HG03521 (cell line): Measurements from ENCODE around the gene CENPU.
"Not testable (repeated sequence)": the region's sequence is repeated elsewhere in the genome, so short reads cannot be mapped to it uniquely, and the experiment has no call there.

Source experiments
- ATAC-seq: cut with Tn5 transposase; IDR thresholded peaks from one replicate; pipeline ENCODE4 v1.9.1; 2021; ENCODE audit warnings: mild to moderate bottlenecking, moderate library complexity; ENCODE audit not compliant: unreplicated experiment

CENPU gene

GRCh38 chr4:184668511-184669114 lies 65.3 kb downstream of the CENPU start:
- no peak for ATAC-seq

GRCh38 chr4:184668096-184668495 lies 65.8 kb downstream of the CENPU start:
- no peak for ATAC-seq

DNA sequence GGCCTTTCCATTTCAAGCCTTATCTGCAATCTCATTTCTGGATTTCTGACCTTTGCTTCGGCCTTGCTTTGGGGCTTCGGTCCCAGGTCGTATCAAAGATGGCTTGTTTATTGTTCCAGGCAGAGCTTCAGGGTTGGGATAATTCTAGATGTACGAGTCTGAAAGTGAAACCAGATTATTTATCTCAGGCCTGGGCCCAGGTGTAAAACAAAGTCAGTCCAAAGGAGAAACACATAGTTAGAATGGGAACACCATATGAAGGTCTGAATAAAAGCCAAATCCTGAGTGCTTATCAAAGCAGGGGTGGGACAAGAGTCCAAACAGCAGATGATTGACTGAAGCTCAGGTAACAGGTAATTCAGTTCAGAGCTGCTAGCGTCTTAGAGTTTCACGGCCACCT lies 67.2 kb downstream of the CENPU start:
- no peak for ATAC-seq

DNA sequence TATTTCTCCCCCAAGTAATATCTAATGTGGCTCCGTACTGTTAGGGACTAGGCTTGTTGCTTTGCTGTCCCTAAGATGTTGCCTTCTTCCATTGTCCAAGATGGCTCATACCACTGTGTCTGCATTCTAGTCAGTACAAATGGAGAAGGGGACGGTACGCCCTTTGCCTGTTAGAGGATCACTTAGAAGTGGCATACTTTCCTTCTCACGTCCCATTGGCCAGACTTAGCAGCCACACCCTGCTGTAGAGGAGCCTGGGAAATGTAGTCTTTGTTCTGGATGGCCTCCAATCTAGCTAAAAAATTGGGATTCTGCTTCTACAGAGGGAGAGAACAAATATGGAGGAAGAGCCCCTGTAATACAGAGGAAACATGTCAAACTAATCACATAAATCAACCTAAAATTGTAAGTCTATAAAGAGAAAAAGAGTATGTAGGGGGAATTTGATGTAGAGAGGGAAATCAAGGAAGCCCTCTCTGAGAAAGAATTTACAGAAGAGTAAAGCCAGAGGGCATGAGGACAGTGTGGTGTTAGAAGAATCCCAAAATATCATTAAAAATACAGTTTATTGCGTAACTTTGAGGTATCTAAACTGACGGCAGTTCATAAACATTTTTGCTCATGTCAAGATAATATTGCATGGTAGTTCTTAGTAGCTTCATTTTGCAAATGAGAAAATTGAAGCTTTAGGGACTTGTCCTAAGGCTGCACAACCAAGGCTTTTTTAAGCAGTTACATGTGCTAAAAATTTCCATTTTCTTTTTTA lies 69.3 kb downstream of the CENPU start:
- ATAC-seq, result no peak

DNA sequence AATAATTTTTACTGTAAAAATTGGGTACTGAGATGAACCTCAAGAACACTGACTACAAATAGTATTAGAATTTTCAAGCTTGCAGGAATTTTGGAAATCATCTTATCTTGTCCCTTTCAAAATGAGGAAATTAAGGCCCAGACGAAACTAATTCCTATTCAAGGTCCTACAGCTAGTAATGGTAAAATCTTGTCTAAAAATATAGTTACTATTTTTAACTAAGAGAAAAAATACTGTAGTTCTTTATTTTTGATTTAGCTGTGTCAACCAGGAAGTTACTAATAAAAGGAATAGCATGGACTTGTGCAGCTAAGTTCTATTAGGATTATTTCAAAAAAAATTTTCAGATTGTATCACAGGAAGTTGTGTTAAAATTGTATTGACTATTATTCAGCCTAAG lies 71.7 kb downstream of the CENPU start:
- no peak for ATAC-seq

- ATAC-seq, result no peak
These were observed 72.9 kb downstream of the CENPU start for GRCh38 chr4:184660978-184661377.

DNA sequence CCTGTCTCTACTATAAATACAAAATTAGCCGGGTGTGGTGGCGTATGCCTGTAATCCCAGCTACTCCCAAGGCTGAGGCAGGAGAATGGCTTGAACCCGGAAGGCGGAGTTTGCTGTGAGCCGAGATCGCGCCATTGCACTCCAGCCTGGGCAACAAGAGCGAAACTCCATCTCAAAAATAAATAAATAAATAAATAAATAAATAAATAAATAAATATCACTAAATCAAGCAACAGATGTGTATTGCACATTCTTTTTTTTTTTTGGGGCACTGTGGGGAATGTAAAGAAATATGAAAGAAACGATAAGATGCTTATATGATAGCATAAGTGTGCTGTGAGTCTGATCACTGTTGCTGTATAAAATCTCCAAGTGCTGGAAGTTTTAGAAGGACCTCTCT lies 76.1 kb downstream of the CENPU start:
- ATAC-seq, result not testable (repeated sequence)

- no peak for ATAC-seq
These were observed 76.8 kb downstream of the CENPU start for GRCh38 chr4:184657144-184657543.

- no peak for ATAC-seq
These were observed 77.7 kb downstream of the CENPU start for GRCh38 chr4:184655889-184656869.

- ATAC-seq, result no peak
These were observed 80.2 kb downstream of the CENPU start for GRCh38 chr4:184653650-184654049.

DNA sequence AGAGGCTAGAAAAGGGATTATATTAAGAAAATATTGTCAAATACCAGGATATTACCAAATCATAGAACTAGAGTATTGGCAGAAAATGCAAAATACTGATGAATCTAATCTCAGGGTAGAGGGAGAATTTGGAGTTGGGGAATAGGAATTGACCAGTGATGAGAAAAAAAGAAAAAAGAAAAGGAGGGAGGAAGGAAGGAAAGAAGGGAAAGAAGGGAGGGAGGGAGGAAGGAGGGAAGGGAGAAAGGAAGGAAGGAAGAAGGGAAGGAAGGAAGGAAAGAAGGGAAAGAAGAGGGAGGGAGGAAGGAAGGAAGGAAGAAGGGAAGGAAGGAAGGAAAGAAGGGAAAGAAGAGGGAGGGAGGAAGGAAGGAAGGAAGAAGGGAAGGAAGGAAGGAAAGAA lies 81.2 kb downstream of the CENPU start:
- not testable (repeated sequence) for ATAC-seq

DNA sequence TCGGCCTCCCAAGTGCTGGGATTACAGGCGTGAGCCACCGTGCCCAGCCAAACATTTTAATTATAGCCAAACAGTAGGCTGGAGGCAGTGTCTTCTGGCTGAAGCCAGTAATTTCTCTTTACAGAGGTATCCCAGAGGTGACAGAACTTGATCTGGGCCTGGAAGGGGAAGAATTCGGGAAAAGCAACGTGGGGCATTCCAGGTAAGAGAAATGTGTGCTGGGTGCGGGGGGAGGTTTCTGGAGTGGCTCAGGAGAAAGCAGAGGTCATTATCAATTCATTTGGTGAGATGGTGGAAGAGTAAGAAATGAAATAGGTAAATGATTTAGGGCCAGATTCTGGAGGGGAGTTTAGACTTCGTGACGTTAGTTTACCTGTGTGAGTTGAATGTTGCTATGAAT lies 82.0 kb downstream of the CENPU start:
- ATAC-seq, result no peak

DNA sequence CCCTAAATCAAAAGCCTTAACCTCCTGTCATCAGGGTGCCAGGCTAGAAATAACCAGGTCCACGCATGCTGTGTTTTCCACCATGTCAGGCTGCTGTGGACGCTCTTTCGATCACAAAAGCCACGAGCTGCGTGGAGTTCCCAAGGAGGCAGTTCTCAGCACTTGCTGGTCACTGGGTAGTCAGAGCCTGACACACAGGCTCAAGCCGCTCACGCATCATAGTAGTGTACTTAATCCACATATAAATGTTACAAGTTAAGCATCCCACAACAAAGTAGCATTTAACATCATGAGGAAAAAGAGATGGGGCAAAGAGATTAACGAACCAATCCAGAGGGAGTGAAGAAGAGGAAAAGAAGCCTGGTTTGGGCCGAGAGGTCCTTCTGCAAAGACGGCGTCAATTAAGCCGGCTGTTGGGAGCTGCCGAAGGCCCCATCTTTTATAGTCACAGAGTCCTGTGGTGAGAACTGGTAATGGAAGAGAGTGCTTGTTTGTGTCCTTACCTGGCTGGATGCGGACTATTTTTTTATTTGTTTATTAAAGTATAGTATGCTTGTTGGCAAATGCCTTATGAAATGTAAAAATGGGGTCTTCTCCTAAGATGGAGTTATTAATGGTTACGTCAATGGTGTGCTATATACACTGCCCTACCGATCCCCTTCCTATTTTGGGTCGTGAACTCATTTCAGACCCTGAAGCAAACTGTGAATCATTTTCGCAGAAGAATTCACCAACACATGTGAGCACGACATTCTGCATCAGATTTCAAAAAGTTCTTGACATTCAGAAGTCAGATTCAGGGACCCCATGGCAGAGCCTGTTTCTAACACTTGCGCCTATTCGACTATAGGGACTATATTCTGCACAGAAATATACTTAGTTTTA lies 83.7 kb downstream of the CENPU start:
- ATAC-seq, result peak; percentile 3

DNA sequence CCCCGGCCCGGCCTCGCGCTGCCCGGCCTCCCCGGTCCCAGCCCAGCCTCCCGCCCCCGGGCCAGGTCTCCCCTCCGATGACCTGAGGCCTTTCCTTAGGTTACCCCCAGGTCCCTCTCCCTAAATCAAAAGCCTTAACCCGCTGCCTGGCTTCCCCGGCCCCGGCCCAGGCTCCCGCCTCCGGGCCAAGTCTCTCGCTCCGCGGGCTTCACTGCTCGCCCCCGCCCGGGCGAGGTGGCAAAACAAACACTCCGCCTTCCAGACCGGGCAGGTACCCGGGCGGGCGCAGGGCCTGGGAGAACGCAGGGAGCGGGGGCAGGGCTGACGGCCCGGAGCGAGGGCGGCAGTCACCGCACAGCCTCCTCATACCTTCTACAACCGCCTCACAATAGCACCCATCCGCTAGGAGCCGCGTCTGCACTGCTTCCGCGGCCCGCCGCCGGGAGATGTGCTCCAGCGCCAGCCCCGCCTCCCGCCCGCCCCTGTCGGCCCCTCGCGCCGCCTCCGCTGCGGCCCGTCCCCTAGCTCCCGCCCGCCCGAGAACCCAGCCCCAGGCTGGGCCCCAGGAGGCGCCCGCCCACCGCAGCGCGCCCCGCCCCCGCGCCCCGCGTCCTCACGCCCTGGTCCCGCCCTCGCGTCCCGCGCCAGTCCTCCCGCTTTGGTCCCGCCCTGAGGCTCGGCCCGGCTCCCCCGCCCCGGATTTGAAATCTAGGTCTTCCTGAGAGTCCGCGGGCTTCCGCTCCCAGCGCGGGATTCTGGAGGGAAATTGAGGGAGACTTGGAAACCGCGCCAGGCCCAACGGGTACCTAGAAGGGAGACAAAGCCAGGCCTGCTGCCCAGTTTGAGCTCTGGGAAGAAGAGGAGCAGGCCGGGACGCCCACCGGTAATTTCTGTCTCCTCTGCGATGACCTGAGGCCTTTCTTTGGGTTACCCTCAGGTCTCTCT lies 84.6 kb downstream of the CENPU start, which contains the start of the genes CASP3 and PRIMPOL:
TSS of gene CASP3 (minus strand) at position 422 of the 945 bp plus-strand sequence. CDS start 10,994 bp downstream, outside the sequence.
TSS of gene PRIMPOL (plus strand) at position 713 of the 945 bp plus-strand sequence. CDS start 7,403 bp downstream, outside the sequence.
- ATAC-seq, result peak; percentile 90

GRCh38 chr4:184648313-184649025 lies 85.4 kb downstream of the CENPU start:
- peak; percentile 15 for ATAC-seq

- ATAC-seq, result no peak
These were observed 85.9 kb downstream of the CENPU start for GRCh38 chr4:184648054-184648312.

- ATAC-seq, result no peak
These were observed 86.4 kb downstream of the CENPU start for GRCh38 chr4:184647266-184648053.
